Psoas muscle (tissue), 8 donors: ENCODE results near the gene DOCK10. TPM values are rescaled to one million over a fixed set of nuclear protein-coding genes. Genes with fewer than 3 reads are reported as not detected.

ENCODE experiments used
- ATAC-seq, 4 donors: fragments of 200-7000 bp; cut with Tn5 transposase; one replicate each; pipeline ENCODE4 v1.9.1; 2020; ENCODE audit warnings: moderate library complexity in 3 of 4, mild to moderate bottlenecking in 2 of 4
- DNase-seq, 2 donors: peaks; one replicate each; pipeline ENCODE4 v3.0.0-alpha.2; 2020
- H3K27ac ChIP-seq: fragments of 200-600 bp; one replicate; pipeline ENCODE4 v1.8.0; 2022
- H3K27me3 ChIP-seq, 3 donors: fragments of 200-600 bp in 1 of 3; one replicate each; pipeline versions ENCODE4 v1.6.1 to v1.8.0; 2013 to 2022; ENCODE audit warnings: low read length in 2 of 3, mild to moderate bottlenecking in 2 of 3, moderate library complexity in 1 of 3; ENCODE audit not compliant: insufficient read depth in 3 of 3
- H3K36me3 ChIP-seq, 2 donors: fragments of 200-600 bp in 1 of 2; one replicate each; pipeline versions ENCODE4 v1.6.1 to v1.8.0; 2013 to 2022; ENCODE audit warnings: low read depth in 1 of 2, mild to moderate bottlenecking in 1 of 2, moderate library complexity in 1 of 2; ENCODE audit not compliant: insufficient read depth in 1 of 2
- H3K4me1 ChIP-seq: fragments of 200-600 bp; one replicate; pipeline ENCODE4 v1.8.0; 2022
- H3K4me3 ChIP-seq: fragments of 200-600 bp; one replicate; pipeline ENCODE4 v1.8.0; 2022; ENCODE audit warnings: mild to moderate bottlenecking
- H3K9me3 ChIP-seq: fragments of 200-600 bp; one replicate; pipeline ENCODE4 v1.8.0; 2022
- WGBS, 3 donors: extraction: QIAGEN DNeasy Blood & Tissue Kit; methylation state at CpG; one replicate each; pipeline versions ENCODE4 v1.1.6 to v1.1.7; 2013; 5-methylcytosine and 5-hydroxymethylcytosine counted together
- intact Hi-C, 2 donors: fragments of 100-400 bp; cut with DNase I; formaldehyde crosslinking; loops; one replicate each; pipeline versions ENCODE4 v1.11.0 to v1.14.2; 2022
- polyA plus RNA-seq, 3 donors: library from polyadenylated mRNA; stranded (reverse); fragments of 200-250 nt; gene quantifications; one replicate each; pipeline ENCODE4 v1.2.3, GENCODE V29; 2013
- total RNA-seq, 4 donors: library from RNA; stranded (reverse); fragmentation: NEBNext Ultra II Directional in 2 of 4; extraction: Animal tissue kit (Norgen Biotek cat#: 25700) in 2 of 4; gene quantifications; one replicate each; pipeline versions ENCODE4 v1.2.1 to v1.2.4, GENCODE V29; 2021 to 2023
- TF ChIP-seq, protein P1 (sequence below): fragments of 200-600 bp; IDR thresholded peaks from one replicate; pipeline ENCODE4 v1.8.0; 2022; ENCODE audit warnings: antibody characterized with exemption
- donor health status: healthy with polysubstance abuse.
- donor health status: DM: no; HTN: no; CAD: no; lungs with moderate emphysema.
- donor health status: Bipolar disorder and iron deficiency.
- donor health status: healthy.
- donor health status: DM: yes; HTN: yes; CAD: no.
- donor health status: DM: no; HTN: no; CAD: no.
- donor health status: DM: no; HTN: no; CAD: no.
- donor health status: DM: yes; HTN: yes; CAD: no.

Gene DOCK10
- total and polyA plus RNA-seq, 7 donors, result 0.17 to 4.4 (median 1.0) TPM

DNA sequence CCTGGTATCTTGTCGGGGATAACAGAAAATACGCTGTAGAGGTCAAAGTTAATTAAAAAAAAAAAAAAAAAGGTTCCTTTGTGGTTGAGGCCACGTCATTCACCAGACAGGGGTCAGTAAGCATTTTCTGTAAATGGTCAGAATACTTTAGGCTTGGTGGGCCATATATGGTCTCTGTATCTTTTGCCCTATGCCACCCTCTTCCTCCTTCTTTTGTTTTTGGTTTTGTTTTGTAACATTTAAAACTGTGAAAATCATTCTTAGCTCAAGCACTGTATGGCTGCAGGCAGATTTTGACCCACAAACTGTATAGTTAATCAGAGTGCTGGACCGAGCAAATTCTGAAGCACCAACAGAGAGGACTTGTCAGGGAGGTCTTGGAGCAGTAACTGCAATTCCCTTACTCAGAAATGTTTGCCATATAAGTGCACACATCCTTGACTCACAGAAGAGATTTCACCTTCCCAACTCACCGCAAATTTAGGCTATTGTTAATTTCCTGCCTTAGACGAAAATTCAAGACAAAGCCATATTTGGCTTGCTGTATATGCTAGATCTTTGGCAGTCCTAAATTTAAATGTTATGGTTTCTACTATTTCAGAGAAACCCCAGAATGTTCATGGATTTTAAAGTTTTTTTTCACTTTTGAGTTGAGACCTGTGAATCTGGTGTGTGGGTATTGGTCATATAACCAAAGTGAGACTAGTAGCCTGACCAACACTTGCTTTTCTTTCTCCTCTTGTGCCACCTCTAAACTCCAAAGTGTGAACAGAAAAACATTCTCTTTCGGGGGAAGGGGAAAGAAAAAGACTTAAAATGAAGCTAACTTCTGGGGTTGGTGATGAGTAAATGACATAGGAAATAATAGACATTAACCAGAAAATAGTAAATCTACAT is 65.4 kb downstream of the DOCK10 start:
- Histone ChIP-seq H3K27ac (no peak overlapping the region), H3K4me1 (peaks cover 6% of the 10 kb centered on the region), H3K36me3 (no peaks in the 10 kb centered on the region), H3K4me3 (peak overlapping the region; percentile 50), H3K27me3 (no peaks in the 10 kb centered on the region), H3K9me3 (no peaks in the 10 kb centered on the region)
- no peak for ATAC-seq
- TF ChIP-seq, protein P1, sequence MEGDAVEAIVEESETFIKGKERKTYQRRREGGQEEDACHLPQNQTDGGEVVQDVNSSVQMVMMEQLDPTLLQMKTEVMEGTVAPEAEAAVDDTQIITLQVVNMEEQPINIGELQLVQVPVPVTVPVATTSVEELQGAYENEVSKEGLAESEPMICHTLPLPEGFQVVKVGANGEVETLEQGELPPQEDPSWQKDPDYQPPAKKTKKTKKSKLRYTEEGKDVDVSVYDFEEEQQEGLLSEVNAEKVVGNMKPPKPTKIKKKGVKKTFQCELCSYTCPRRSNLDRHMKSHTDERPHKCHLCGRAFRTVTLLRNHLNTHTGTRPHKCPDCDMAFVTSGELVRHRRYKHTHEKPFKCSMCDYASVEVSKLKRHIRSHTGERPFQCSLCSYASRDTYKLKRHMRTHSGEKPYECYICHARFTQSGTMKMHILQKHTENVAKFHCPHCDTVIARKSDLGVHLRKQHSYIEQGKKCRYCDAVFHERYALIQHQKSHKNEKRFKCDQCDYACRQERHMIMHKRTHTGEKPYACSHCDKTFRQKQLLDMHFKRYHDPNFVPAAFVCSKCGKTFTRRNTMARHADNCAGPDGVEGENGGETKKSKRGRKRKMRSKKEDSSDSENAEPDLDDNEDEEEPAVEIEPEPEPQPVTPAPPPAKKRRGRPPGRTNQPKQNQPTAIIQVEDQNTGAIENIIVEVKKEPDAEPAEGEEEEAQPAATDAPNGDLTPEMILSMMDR, result no peak
- no peak for DNase-seq
- 88 to 93% (median 91%) methylated on average over 7 of the region's 7 CpGs for WGBS, 3 donors
- intact Hi-C loops, result no loop called here

DNA sequence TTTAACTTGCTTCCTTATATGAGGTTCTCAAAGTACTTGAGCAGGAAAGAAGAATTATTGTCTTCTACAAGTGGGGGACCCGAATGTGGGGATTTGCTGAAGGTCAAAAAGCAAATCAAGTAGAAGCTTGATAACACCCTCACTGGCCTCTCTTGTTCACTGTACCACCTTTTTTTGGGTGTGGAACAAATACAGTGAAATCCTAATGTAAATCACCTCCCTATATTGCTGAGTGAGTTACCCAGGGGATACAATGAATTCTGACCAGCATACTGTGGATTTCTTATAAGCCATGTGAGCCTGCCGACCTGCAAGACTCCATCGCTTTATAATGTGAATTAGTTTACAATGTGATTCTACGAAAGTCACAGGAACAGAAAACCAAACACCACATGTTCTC is 66.5 kb downstream of the DOCK10 start:
- Histone ChIP-seq H3K4me3 (peak overlapping the region; percentile 50), H3K27ac (no peak overlapping the region), H3K4me1 (peaks cover 6% of the 10 kb centered on the region), H3K27me3 (no peaks in the 10 kb centered on the region), H3K9me3 (no peaks in the 10 kb centered on the region), H3K36me3 (no peaks in the 10 kb centered on the region)
- 83 to 95% (median 92%) methylated on average over 4 of the region's 4 CpGs for WGBS, 3 donors
- intact Hi-C loops, result no loop called here
- DNase-seq (no peak), ATAC-seq (no peak)
- TF ChIP-seq, protein P1, result no peak

DNA sequence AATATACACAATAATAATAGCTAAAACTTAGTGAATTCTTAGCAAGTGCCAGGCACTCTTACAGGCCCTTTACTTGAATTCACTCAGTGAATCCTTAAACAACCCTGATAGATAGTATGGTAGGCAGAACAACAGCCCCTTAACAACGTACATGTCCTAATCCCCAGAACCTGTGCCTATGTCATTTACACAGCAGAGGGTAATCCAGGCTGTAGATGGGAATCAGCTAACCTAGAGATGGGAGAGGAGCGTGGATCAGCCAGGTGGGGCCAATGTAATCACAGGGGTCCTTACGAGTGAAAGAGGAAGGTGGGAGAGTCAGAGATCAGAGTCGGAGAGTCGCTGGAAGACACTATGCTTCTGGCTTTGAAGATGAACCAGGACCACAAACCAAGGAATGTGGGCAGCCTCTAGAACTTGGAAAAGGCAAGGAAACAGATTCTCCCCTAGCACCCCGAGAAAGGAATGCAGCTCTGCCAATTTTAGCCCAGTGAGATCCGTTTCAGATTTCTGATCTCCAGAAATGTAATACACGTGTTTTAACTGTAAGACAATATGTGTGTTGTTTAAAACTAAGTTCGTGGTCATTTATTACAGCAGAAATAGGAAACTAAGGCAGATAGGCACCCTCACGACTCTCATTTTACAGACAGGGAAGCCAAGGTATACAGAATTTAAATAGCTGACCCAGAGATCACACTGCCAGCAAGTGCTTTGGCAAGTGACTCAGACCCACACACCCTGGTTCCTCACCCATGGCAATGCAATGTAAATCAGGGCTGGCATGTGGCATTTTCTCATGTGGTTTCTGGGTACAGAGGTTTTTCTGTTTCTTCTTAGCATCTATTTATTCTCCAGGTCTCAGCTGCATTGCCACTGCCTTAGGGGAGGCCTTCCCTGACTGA is 68.9 kb downstream of the DOCK10 start:
- TF ChIP-seq, protein P1, result no peak
- H3K27me3 ChIP-seq, result no peaks in the 10 kb centered on the region
- no peak for DNase-seq
- no peaks in the 10 kb centered on the region for H3K36me3 ChIP-seq
- peaks cover 6% of the 10 kb centered on the region for H3K4me1 ChIP-seq
- WGBS, 3 donors, result 30 to 37% (median 32%) methylated on average over 10 of the region's 10 CpGs
- ATAC-seq, result peak; percentile 51 to 92 (median 85)
- H3K9me3 ChIP-seq, result no peaks in the 10 kb centered on the region
- intact Hi-C loops, result no loop called here
- peak overlapping the region; percentile 50 for H3K4me3 ChIP-seq
- H3K27ac ChIP-seq, result peak overlapping the region; percentile 48

DNA sequence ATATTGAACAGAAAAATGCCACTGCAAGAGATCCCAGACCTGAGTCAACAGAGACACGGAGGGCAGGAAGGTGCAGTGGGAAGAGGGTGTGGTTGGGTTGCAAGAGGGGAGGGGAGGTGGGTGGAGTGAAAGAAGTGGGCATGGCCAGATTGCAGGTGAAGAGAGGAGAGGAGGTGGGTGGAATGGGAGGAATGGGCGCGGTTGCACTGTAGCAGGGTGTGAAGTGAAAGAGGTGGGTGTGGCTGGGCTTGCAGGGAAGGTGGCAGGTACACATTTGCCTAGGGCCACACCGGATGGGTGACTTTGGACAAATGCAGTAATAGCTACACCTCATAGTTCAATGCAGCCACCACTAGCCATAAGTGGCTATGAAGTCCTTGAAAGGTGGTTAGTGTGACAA is 71.1 kb downstream of the DOCK10 start:
- H3K9me3 ChIP-seq, result no peaks in the 10 kb centered on the region
- H3K4me3 ChIP-seq, result no peak overlapping the region
- TF ChIP-seq, protein P1, result no peak
- H3K4me1 ChIP-seq, result peaks cover 6% of the 10 kb centered on the region
- no peaks in the 10 kb centered on the region for H3K27me3 ChIP-seq
- ATAC-seq (no peak), DNase-seq (peak in 1 of 2 donors; percentile 34)
- 87 to 90% (median 87%) methylated on average over 4 of the region's 4 CpGs for WGBS, 3 donors
- H3K27ac ChIP-seq, result no peak overlapping the region
- no peaks in the 10 kb centered on the region for H3K36me3 ChIP-seq
- intact Hi-C loops, result no loop called here
